ENCODE data around the gene TCF12. TPM values are rescaled to one million over a fixed set of nuclear protein-coding genes. Genes with fewer than 3 reads are reported as not detected.

TCF12 gene
- total RNA-seq, 4 donors from 2014 or later = 108 to 177 (median 148) TPM

DNA sequence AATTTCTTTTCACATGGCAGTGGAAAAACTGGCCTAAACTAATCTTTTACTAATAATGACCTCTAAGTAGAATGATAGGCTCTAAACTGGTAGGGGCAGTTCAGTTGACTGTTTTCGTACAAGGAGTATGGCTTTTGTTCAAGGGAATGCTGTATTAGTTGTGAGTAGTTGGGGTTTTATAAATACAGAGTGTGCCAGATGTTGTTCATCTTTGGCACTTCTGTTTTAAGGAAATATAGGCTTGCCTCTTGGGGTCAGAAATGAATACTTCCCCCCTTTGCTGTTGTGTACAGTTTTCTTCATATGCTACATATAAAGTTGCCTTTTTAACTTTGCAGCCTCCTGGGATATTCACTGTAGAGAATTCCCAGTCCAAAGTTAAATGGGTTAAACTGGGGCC lies 276.9 kb downstream of the TCF12 start:
- no peak for DNase-seq (ENCODE audit: extremely low spot score)
- no peak for TF ChIP-seq POLR2AphosphoS5 (IDR thresholded peaks at IDR 0.05)
- TF ChIP-seq, protein P1, sequence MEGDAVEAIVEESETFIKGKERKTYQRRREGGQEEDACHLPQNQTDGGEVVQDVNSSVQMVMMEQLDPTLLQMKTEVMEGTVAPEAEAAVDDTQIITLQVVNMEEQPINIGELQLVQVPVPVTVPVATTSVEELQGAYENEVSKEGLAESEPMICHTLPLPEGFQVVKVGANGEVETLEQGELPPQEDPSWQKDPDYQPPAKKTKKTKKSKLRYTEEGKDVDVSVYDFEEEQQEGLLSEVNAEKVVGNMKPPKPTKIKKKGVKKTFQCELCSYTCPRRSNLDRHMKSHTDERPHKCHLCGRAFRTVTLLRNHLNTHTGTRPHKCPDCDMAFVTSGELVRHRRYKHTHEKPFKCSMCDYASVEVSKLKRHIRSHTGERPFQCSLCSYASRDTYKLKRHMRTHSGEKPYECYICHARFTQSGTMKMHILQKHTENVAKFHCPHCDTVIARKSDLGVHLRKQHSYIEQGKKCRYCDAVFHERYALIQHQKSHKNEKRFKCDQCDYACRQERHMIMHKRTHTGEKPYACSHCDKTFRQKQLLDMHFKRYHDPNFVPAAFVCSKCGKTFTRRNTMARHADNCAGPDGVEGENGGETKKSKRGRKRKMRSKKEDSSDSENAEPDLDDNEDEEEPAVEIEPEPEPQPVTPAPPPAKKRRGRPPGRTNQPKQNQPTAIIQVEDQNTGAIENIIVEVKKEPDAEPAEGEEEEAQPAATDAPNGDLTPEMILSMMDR (IDR thresholded peaks at IDR 0.05) = no peak
- TF ChIP-seq POLR2A (IDR thresholded peaks at IDR 0.05; ENCODE audit: low read depth) = no peak
- no peak for TF ChIP-seq EP300 (IDR thresholded peaks at IDR 0.05)
- H3K27me3 ChIP-seq = no peaks in the 10 kb centered on the region
- intact Hi-C loops (cut with DNase I) = no loop called here
- H3K4me1 ChIP-seq = peaks cover 9 to 22% (median 17%) of the 10 kb centered on the region in 4 donors
- H3K9me3 ChIP-seq = no peaks in the 10 kb centered on the region
- H3K27ac ChIP-seq (replicated peaks in 1 of 4) = no peak overlapping the region
- WGBS = 85% methylated on average over 1 of the region's 1 CpG
- no peak overlapping the region for H3K4me3 ChIP-seq
- peaks cover 0 to 27% (median 11%) of the 10 kb centered on the region in 4 donors for H3K36me3 ChIP-seq

DNA sequence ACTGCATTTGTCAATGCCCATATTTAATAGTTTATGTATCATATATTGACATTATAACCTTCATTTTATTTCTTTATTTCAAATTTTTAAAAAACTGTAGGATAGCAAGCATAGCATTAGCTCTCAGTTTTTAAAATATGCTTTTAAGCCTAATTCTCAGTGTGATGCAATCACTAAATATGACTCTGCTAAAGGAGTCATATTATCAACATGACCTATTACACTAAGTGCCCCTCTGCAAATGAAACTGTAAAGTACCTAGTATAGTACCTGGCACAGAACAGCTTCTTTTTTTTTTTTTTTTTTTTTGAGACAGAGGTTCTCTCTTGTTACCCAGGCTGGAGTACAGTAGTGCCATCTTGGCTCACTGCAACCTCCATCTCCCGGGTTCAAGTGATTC lies 278.4 kb downstream of the TCF12 start:
- no peak for DNase-seq (ENCODE audit: extremely low spot score)
- Histone ChIP-seq H3K9me3 (no peaks in the 10 kb centered on the region), H3K4me3 (no peak overlapping the region), H3K36me3 (peaks cover 0 to 27% (median 11%) of the 10 kb centered on the region in 4 donors), H3K27ac (replicated peaks in 1 of 4) (no peak overlapping the region), H3K27me3 (no peaks in the 10 kb centered on the region), H3K4me1 (peaks cover 11 to 22% (median 17%) of the 10 kb centered on the region in 4 donors)
- TF ChIP-seq EP300 (IDR thresholded peaks at IDR 0.05) (no peak), POLR2A (IDR thresholded peaks at IDR 0.05; ENCODE audit: low read depth) (no peak), POLR2AphosphoS5 (IDR thresholded peaks at IDR 0.05) (no peak)
- TF ChIP-seq, protein P1 (IDR thresholded peaks at IDR 0.05) = no peak
- 100% methylated on average over 1 of the region's 1 CpG for WGBS
- intact Hi-C loops (cut with DNase I) = no loop called here

DNA sequence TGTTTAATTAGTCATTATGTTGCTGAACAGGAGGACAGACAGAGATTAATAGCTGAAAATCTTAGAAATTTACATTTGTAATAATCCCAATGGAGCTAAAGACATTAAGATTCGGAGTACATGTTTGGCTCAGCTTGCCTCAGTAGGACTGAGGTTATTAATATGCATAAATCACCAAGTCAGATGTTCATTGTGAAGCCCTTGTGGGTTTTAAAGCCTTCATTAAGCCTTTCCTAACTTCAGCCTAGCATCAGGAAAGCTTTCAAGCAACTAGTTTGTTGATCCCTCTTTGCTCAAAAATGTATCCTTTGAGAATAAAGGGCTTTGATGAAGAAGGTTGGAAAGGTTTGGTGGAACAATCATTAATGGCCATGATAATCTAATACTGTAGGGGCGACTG lies 279.7 kb downstream of the TCF12 start:
- Histone ChIP-seq H3K4me3 (no peak overlapping the region), H3K27ac (replicated peaks in 1 of 4) (no peak overlapping the region), H3K4me1 (peaks cover 11 to 22% (median 17%) of the 10 kb centered on the region in 4 donors), H3K27me3 (no peaks in the 10 kb centered on the region), H3K36me3 (peaks cover 0 to 14% (median 4%) of the 10 kb centered on the region in 4 donors), H3K9me3 (no peaks in the 10 kb centered on the region)
- intact Hi-C loops (cut with DNase I) = no loop called here
- WGBS = 89% methylated on average over 2 of the region's 2 CpGs
- TF ChIP-seq POLR2AphosphoS5 (IDR thresholded peaks at IDR 0.05) = no peak
- DNase-seq (ENCODE audit: extremely low spot score) = no peak

DNA sequence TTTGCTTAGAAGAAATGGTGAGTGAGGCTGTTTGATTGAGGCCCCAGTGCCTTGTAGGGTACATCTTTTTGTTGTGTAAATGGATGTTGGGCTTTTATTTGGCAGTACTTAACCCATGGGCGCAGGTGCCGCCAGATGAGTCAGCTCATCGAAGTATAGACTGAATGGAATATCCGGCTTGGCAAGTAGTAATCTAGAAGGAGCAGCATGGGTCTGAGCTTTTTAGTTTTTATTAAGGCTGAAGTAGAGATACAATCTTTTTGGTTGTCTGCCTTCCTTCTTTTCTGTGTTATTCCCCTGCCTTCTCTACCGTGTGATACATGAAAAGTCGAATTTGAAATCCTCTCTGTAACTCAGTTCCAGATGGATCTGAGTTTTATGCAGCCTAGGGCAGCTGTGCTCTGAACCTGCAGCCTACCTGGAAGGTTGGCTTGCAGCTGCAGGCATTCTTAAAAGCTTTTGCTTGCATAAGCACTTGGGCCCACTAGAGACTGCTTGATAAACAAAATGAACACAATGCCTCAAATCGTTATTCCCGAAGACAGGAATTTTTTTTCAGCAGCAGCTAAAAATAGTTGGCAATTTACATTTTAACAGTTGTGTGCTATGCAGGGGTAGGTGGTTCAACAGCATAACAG lies 280.3 kb downstream of the TCF12 start:
- Histone ChIP-seq H3K36me3 (peaks cover 0 to 9% (median 2%) of the 10 kb centered on the region in 4 donors), H3K27ac (replicated peaks in 1 of 4) (no peak overlapping the region), H3K4me3 (no peak overlapping the region), H3K27me3 (no peaks in the 10 kb centered on the region), H3K4me1 (peaks cover 11 to 22% (median 17%) of the 10 kb centered on the region in 4 donors), H3K9me3 (no peaks in the 10 kb centered on the region)
- DNase-seq (ENCODE audit: extremely low spot score) = no peak
- intact Hi-C loops (cut with DNase I) = no loop called here
- 34% methylated on average over 8 of the region's 8 CpGs for WGBS
- TF ChIP-seq EP300 (IDR thresholded peaks at IDR 0.05) (no peak), POLR2A (IDR thresholded peaks at IDR 0.05; ENCODE audit: low read depth) (no peak)

DNA sequence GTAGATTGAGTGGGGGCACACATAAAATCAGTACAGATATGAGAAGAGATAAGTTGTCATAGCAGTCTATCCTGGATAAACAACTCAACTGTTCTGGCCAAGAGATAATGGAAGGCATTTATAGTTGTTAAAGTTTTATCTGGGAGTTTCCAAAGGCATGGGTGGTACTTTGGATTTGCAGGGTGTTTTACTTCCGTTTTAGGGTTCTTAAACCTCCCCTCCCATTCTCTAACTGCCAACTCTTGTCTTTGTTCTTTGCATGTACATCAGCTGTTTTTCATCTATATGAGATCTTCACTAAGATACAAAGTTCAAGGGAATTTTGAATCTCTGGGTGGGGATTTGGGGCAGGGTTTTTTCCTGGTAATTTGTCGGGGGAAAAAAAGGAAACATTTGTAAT lies 283.1 kb downstream of the TCF12 start:
- no peak for DNase-seq (ENCODE audit: extremely low spot score)
- H3K27me3 ChIP-seq = no peaks in the 10 kb centered on the region
- no peaks in the 10 kb centered on the region for H3K36me3 ChIP-seq
- no peaks in the 10 kb centered on the region for H3K9me3 ChIP-seq
- H3K4me3 ChIP-seq = no peak overlapping the region
- H3K4me1 ChIP-seq = peaks cover 11 to 22% (median 17%) of the 10 kb centered on the region in 4 donors
- TF ChIP-seq POLR2AphosphoS5 (IDR thresholded peaks at IDR 0.05) (no peak), POLR2A (IDR thresholded peaks at IDR 0.05; ENCODE audit: low read depth) (no peak), EP300 (IDR thresholded peaks at IDR 0.05) (no peak)
- TF ChIP-seq, protein P1 (IDR thresholded peaks at IDR 0.05) = no peak
- 70% methylated on average over 2 of the region's 2 CpGs for WGBS
- intact Hi-C loops (cut with DNase I) = loop anchor here (5.0 kb wide), 1 partner anchor 34 kb away; no protein-coding TSS in a partner anchor
- no peak overlapping the region for H3K27ac ChIP-seq (replicated peaks in 1 of 4)

All from esophagus muscularis mucosa (tissue), 4 donors.